NB4 (cell line): ENCODE results near the gene ERFL.

Experiments used
- CTCF ChIP-seq: IDR thresholded peaks from one replicate; pipeline ENCODE4 v1.5.1; 2012; ENCODE audit warnings: low read depth, low read length
- MAX ChIP-seq: IDR thresholded peaks from 2 replicates; pipeline ENCODE4 v1.6.1; 2011; ENCODE audit warnings: low read depth, low read length
- MYC ChIP-seq: IDR thresholded peaks from 2 replicates; pipeline ENCODE4 v1.6.1; 2011; ENCODE audit warnings: low read depth, low read length
- POLR2A ChIP-seq: IDR thresholded peaks from 2 replicates; pipeline ENCODE4 v1.6.1; 2011; ENCODE audit warnings: mild to moderate bottlenecking; ENCODE audit not compliant: insufficient read length; ENCODE audit errors: extremely low read depth

GRCh38 chr19:41967054-41967783 lies 39.0 kb upstream of the ERFL start:
- TF ChIP-seq CTCF (no peak), POLR2A (no peak), MAX (no peak), MYC (no peak)
